AG10803 (cell line): ENCODE measurements around the gene CFAP46.

Experiments used
- DNase-seq: peaks from one replicate; pipeline ENCODE4 v3.0.0; 2010; ENCODE audit warnings: low read depth
- H3K4me3 ChIP-seq: 2 replicates; pipeline ENCODE4 v1.5.1; 2011; ENCODE audit warnings: mild to moderate bottlenecking, low read length, control low read depth
- TF ChIP-seq, protein P1 (sequence below): conservative IDR thresholded peaks from 2 replicates; pipeline ENCODE4 v1.5.1; 2011; ENCODE audit warnings: mild to moderate bottlenecking, low read length, control low read depth, inconsistent platforms

The CFAP46 gene

GRCh38 chr10:132834891-132835847, 107.2 kb downstream of the CFAP46 start:
- TF ChIP-seq, protein P1, sequence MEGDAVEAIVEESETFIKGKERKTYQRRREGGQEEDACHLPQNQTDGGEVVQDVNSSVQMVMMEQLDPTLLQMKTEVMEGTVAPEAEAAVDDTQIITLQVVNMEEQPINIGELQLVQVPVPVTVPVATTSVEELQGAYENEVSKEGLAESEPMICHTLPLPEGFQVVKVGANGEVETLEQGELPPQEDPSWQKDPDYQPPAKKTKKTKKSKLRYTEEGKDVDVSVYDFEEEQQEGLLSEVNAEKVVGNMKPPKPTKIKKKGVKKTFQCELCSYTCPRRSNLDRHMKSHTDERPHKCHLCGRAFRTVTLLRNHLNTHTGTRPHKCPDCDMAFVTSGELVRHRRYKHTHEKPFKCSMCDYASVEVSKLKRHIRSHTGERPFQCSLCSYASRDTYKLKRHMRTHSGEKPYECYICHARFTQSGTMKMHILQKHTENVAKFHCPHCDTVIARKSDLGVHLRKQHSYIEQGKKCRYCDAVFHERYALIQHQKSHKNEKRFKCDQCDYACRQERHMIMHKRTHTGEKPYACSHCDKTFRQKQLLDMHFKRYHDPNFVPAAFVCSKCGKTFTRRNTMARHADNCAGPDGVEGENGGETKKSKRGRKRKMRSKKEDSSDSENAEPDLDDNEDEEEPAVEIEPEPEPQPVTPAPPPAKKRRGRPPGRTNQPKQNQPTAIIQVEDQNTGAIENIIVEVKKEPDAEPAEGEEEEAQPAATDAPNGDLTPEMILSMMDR: no peak
- H3K4me3 ChIP-seq: no peak overlapping the region
- DNase-seq: no peak

GRCh38 chr10:132834311-132834761, 108.0 kb downstream of the CFAP46 start:
- no peak for DNase-seq
- H3K4me3 ChIP-seq: no peak overlapping the region
- TF ChIP-seq, protein P1: no peak

GRCh38 chr10:132833421-132834111, 108.8 kb downstream of the CFAP46 start:
- TF ChIP-seq, protein P1: no peak
- no peak for DNase-seq
- H3K4me3 ChIP-seq: no peak overlapping the region

DNA sequence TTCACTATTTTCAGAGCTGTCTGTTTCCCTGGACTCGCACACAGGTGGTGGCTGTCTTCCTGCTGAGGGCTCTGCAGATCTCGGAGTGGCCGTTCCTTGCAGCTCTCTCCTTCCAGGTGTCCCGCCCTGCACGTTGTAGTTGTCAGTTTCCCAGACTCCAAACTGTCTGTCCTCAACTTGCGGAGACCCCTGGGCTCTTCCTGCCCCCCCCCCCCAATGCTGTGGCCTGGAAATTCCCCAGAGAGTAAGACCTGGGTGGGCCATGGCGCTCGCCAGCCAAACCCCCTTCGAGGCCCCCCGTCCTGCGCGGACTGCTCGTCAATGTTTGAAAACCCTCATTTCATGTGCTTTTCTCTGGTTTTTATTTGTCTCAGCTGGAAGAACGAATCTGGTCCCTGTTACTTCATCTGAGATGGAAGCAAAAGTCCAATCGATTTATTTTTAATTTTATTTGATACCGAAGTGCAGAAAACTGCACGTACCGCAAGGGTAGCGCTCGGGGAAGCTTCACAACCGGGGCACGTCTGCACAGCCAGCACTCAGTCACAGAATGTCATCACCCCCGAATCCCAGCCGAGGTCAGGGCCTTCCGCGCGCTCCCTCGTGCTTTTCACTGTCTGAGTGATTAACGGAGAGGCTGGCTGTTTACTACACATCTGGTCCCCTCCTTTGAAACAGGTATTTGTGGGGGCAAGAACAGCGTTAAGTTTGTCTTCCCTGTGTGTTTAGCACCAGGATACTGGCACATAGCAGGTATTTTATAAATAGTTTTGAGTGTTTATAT, 110.0 kb downstream of the CFAP46 start:
- no peak overlapping the region for H3K4me3 ChIP-seq
- TF ChIP-seq, protein P1: no peak
- DNase-seq: no peak

DNA sequence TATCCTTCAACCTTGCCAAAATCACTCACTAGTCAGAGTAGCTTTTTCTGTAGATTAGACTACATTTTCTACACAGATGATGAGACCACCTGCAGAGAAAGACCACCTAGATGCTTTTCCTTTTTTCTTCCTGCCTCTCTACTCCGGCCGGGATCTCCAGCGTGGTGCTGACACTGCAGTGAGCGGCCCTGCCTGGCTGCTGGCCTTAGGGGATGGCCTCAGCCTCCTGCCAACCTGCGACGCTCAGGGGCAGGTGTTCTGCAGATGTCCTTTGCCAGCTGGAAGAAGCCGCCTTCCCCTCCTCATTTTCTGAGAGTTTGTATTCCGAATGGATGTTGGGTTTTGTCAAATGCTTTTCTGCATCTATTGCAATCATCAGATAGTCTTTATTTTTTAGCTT, 113.0 kb downstream of the CFAP46 start:
- DNase-seq: no peak
- TF ChIP-seq, protein P1: no peak
- no peak overlapping the region for H3K4me3 ChIP-seq

DNA sequence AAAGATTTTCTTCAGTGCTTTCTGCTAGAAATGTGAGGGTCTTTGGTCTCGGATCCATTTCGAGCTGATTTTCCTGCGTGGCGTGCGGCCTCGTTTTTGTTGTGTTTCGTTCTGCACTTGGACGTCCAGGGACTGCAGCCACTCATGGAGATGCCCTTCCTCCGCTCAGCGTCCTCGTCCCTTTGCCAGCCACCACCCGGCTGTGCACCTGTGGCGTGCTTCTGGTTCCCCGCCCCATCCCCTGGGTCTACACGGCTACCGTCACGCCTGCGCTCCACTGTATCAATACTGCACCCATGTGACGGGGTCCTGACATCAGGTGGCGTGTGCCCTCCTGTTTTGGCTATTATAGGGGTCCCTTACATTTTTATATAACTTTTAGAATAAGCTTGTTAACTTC, 113.7 kb downstream of the CFAP46 start:
- no peak overlapping the region for H3K4me3 ChIP-seq
- TF ChIP-seq, protein P1: no peak
- no peak for DNase-seq
